SK-N-SH treated with all-trans-retinoic acid at 6 μM for 48 hours (cell line): ENCODE results near the gene MYO1F.

Experiments
- ATAC-seq: fragments of 200-7000 bp; cut with Tn5 transposase; 3 replicates; pipeline ENCODE4 v1.9.1; 2020; ENCODE audit warnings: mild to moderate bottlenecking, moderate library complexity
- ARNTL ChIP-seq: fragments of 450-650 bp; formaldehyde crosslinking; IDR thresholded peaks from 2 replicates; pipeline ENCODE4 v1.5.0; 2020; ENCODE audit warnings: low read depth, mild to moderate bottlenecking, moderate library complexity, borderline replicate concordance
- BACH2 ChIP-seq: fragments of 250-450 bp; sonication (Bioruptor Pico); IDR thresholded peaks from 2 replicates; pipeline ENCODE4 v1.9.0; 2021; ENCODE audit warnings: mild to moderate bottlenecking, borderline replicate concordance
- CREB5 ChIP-seq: fragments of 250-450 bp; sonication (Bioruptor Pico); IDR thresholded peaks from 2 replicates; pipeline ENCODE4 v1.5.1; 2020; ENCODE audit warnings: low read depth, mild to moderate bottlenecking, moderate library complexity
- CSDC2 ChIP-seq: fragments of 250-450 bp; sonication (Bioruptor Pico); IDR thresholded peaks from 2 replicates; pipeline ENCODE4 v1.5.0; 2020; ENCODE audit warnings: mild to moderate bottlenecking, moderate library complexity
- GLIS3 ChIP-seq: fragments of 250-450 bp; sonication (Bioruptor Pico); IDR thresholded peaks from 2 replicates; pipeline ENCODE4 v1.5.0; 2020; ENCODE audit warnings: mild to moderate bottlenecking, moderate library complexity
- ISL1 ChIP-seq: fragments of 250-450 bp; sonication (Bioruptor Pico); IDR thresholded peaks from 2 replicates; pipeline ENCODE4 v2.1.2; 2022; ENCODE audit warnings: mild to moderate bottlenecking, moderate library complexity
- PATZ1 ChIP-seq: fragments of 250-450 bp; sonication (Bioruptor Pico); IDR thresholded peaks from 2 replicates; pipeline ENCODE4 v1.8.0; 2020; ENCODE audit warnings: mild to moderate bottlenecking, moderate library complexity, borderline replicate concordance
- POU6F1 ChIP-seq: fragments of 250-450 bp; sonication (Bioruptor Pico); IDR thresholded peaks from 2 replicates; pipeline ENCODE4 v1.8.0; 2021; ENCODE audit warnings: low read depth, mild to moderate bottlenecking, moderate library complexity, borderline replicate concordance
- PPARA ChIP-seq: fragments of 250-450 bp; sonication (Bioruptor Pico); IDR thresholded peaks from 2 replicates; pipeline ENCODE4 v1.5.0; 2020; ENCODE audit warnings: mild to moderate bottlenecking, borderline replicate concordance
- SNAI2 ChIP-seq: fragments of 250-450 bp; sonication (Bioruptor Pico); IDR thresholded peaks from 2 replicates; pipeline ENCODE4 v1.5.0; 2020; ENCODE audit warnings: mild to moderate bottlenecking, moderate library complexity
- TCF4 ChIP-seq: fragments of 250-450 bp; sonication (Bioruptor Pico); IDR thresholded peaks from 2 replicates; pipeline ENCODE4 v1.8.0; 2021; ENCODE audit warnings: mild to moderate bottlenecking, moderate library complexity, borderline replicate concordance
- TOX ChIP-seq: fragments of 250-450 bp; sonication (Bioruptor Pico); IDR thresholded peaks from 2 replicates; pipeline ENCODE4 v1.8.0; 2021; ENCODE audit warnings: mild to moderate bottlenecking, moderate library complexity, borderline replicate concordance
- ZC3H10 ChIP-seq: fragments of 250-450 bp; sonication (Bioruptor Pico); IDR thresholded peaks from 2 replicates; pipeline ENCODE4 v1.5.1; 2021; ENCODE audit warnings: mild to moderate bottlenecking, moderate library complexity
- ZFP3 ChIP-seq: fragments of 250-450 bp; sonication (Bioruptor Pico); IDR thresholded peaks from 2 replicates; pipeline ENCODE4 v1.5.0; 2020; ENCODE audit warnings: mild to moderate bottlenecking, moderate library complexity
- ZFP30 ChIP-seq: fragments of 450-650 bp; formaldehyde crosslinking; IDR thresholded peaks from 2 replicates; pipeline ENCODE4 v1.5.0; 2022; ENCODE audit warnings: mild to moderate bottlenecking, moderate library complexity
- ZNF565 ChIP-seq: fragments of 450-650 bp; formaldehyde crosslinking; conservative IDR thresholded peaks from 2 replicates; pipeline ENCODE4 v1.5.0; 2020; ENCODE audit warnings: low read depth, mild to moderate bottlenecking, moderate library complexity
- ZNF70 ChIP-seq: fragments of 450-650 bp; formaldehyde crosslinking; IDR thresholded peaks from 2 replicates; pipeline ENCODE4 v1.5.0; 2020; ENCODE audit warnings: mild to moderate bottlenecking, moderate library complexity
- TF ChIP-seq, protein P1 (sequence below): fragments of 250-450 bp; sonication (Bioruptor Pico); IDR thresholded peaks from 2 replicates; pipeline ENCODE4 v1.5.1; 2021; ENCODE audit warnings: mild to moderate bottlenecking, moderate library complexity
- TF ChIP-seq, protein P2 (sequence below): fragments of 250-450 bp; sonication (Bioruptor Pico); IDR thresholded peaks from 2 replicates; pipeline ENCODE4 v1.5.0; 2020; ENCODE audit warnings: mild to moderate bottlenecking, moderate library complexity

The MYO1F gene

DNA sequence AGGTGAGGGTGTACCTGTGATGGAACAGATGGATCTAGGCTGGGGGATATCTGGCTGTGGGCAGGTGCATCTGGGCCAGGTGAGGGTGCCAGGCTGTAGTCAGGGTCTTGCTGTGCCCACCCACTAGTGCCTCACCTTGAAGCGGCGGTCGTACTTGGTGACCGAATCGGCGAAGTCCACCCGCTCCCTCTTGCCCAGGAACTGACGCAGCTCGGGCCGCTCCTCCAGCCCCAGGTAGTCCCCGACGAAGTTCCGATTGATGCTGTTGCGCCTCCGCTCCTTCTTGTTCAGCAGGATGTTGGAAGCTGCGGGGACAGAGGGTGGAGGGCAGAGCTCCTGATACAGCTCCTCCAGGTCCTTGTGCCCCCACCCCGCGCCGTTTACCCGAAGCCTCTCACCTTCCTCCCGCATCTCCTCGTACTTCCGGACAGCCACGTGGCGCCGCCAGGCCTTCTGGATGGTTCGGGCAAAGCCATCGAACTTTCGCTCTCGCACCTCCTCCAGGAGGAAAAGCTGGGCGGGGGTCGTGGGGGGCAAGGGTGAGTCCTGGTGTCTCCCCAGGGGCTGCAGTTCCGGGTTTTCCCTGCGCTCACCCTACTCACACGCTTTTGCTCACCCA is 47.1 kb downstream of the MYO1F start:
- TF ChIP-seq PATZ1 (CRISPR knock-in tag) (no peak), ZFP3 (no peak), CSDC2 (CRISPR knock-in tag) (no peak), GLIS3 (CRISPR knock-in tag) (no peak)
- TF ChIP-seq, protein P1, sequence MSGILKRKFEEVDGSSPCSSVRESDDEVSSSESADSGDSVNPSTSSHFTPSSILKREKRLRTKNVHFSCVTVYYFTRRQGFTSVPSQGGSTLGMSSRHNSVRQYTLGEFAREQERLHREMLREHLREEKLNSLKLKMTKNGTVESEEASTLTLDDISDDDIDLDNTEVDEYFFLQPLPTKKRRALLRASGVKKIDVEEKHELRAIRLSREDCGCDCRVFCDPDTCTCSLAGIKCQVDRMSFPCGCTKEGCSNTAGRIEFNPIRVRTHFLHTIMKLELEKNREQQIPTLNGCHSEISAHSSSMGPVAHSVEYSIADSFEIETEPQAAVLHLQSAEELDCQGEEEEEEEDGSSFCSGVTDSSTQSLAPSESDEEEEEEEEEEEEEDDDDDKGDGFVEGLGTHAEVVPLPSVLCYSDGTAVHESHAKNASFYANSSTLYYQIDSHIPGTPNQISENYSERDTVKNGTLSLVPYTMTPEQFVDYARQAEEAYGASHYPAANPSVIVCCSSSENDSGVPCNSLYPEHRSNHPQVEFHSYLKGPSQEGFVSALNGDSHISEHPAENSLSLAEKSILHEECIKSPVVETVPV: no peak
- no peak for ATAC-seq

GRCh38 chr19:8529369-8530006 is 47.8 kb downstream of the MYO1F start:
- no peak for TF ChIP-seq PPARA (CRISPR knock-in tag)
- TF ChIP-seq TOX (CRISPR knock-in tag): no peak
- TF ChIP-seq SNAI2 (CRISPR knock-in tag): no peak
- TF ChIP-seq ZFP30 (CRISPR knock-in tag): no peak
- TF ChIP-seq BACH2: no peak
- TF ChIP-seq CREB5 (CRISPR knock-in tag): no peak
- no peak for TF ChIP-seq POU6F1 (CRISPR knock-in tag)
- TF ChIP-seq ZNF70 (CRISPR knock-in tag): no peak

GRCh38 chr19:8528500-8528899 is 48.7 kb downstream of the MYO1F start:
- TF ChIP-seq ARNTL (CRISPR knock-in tag) (no peak), TOX (CRISPR knock-in tag) (no peak), ZNF565 (CRISPR knock-in tag) (no peak), BACH2 (no peak), ZC3H10 (CRISPR knock-in tag) (no peak), ZFP30 (CRISPR knock-in tag) (no peak), GLIS3 (CRISPR knock-in tag) (no peak), ISL1 (CRISPR knock-in tag) (no peak), TCF4 (CRISPR knock-in tag) (no peak), CREB5 (CRISPR knock-in tag) (no peak), POU6F1 (CRISPR knock-in tag) (no peak), ZFP3 (no peak), PATZ1 (CRISPR knock-in tag) (no peak), CSDC2 (CRISPR knock-in tag) (no peak), SNAI2 (CRISPR knock-in tag) (no peak)
- TF ChIP-seq, protein P1: no peak
- TF ChIP-seq, protein P2, sequence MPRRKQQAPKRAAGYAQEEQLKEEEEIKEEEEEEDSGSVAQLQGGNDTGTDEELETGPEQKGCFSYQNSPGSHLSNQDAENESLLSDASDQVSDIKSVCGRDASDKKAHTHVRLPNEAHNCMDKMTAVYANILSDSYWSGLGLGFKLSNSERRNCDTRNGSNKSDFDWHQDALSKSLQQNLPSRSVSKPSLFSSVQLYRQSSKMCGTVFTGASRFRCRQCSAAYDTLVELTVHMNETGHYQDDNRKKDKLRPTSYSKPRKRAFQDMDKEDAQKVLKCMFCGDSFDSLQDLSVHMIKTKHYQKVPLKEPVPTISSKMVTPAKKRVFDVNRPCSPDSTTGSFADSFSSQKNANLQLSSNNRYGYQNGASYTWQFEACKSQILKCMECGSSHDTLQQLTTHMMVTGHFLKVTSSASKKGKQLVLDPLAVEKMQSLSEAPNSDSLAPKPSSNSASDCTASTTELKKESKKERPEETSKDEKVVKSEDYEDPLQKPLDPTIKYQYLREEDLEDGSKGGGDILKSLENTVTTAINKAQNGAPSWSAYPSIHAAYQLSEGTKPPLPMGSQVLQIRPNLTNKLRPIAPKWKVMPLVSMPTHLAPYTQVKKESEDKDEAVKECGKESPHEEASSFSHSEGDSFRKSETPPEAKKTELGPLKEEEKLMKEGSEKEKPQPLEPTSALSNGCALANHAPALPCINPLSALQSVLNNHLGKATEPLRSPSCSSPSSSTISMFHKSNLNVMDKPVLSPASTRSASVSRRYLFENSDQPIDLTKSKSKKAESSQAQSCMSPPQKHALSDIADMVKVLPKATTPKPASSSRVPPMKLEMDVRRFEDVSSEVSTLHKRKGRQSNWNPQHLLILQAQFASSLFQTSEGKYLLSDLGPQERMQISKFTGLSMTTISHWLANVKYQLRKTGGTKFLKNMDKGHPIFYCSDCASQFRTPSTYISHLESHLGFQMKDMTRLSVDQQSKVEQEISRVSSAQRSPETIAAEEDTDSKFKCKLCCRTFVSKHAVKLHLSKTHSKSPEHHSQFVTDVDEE (CRISPR knock-in tag): no peak
- ATAC-seq: no peak

More at GRCh38 chr19:8529369-8530006, 47.8 kb downstream of the MYO1F start:
- no peak for ATAC-seq
